Measurements from ENCODE around the gene DOCK7. TPM values are rescaled to one million over a fixed set of nuclear protein-coding genes. Genes with fewer than 3 reads are reported as not detected.

Gene DOCK7
- total and polyA plus RNA-seq, 7 donors, result 3.1 to 12.9 (median 7.0) TPM

DNA sequence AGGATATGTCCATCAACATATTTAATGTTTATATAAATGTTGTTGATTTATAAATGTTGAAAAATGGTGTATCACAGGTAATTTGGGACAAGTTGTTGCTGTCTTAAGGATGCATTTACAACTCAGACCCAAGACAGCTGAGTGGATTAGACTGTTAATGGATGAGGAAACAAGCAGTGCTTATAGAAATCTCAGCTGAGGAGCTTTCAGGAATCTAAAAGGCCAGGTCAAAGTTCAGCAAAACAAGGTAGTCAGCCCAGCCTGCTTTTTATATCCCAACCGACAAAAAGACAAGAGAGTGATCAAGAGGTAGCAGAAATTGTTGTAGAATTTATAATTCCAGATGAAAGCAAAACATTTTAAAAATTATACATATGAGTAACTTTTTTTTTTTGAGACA lies 268.0 kb downstream of the DOCK7 start:
- no peak for DNase-seq
- Histone ChIP-seq H3K4me3 (no peak overlapping the region), H3K36me3 (ENCODE audit: insufficient read depth in 1 of 2, low read depth in 1 of 2) (no peaks in the 10 kb centered on the region), H3K4me1 (no peaks in the 10 kb centered on the region), H3K27ac (no peak overlapping the region), H3K27me3 (ENCODE audit: insufficient read depth in 3 of 3, low read length in 2 of 3) (no peaks in the 10 kb centered on the region), H3K9me3 (no peaks in the 10 kb centered on the region)
- no peak for ATAC-seq
- WGBS, 3 donors, result 85 to 91% (median 91%) methylated on average over 1 of the region's 1 CpG
- intact Hi-C loops (cut with DNase I), result no loop called here
- TF ChIP-seq, protein P1, sequence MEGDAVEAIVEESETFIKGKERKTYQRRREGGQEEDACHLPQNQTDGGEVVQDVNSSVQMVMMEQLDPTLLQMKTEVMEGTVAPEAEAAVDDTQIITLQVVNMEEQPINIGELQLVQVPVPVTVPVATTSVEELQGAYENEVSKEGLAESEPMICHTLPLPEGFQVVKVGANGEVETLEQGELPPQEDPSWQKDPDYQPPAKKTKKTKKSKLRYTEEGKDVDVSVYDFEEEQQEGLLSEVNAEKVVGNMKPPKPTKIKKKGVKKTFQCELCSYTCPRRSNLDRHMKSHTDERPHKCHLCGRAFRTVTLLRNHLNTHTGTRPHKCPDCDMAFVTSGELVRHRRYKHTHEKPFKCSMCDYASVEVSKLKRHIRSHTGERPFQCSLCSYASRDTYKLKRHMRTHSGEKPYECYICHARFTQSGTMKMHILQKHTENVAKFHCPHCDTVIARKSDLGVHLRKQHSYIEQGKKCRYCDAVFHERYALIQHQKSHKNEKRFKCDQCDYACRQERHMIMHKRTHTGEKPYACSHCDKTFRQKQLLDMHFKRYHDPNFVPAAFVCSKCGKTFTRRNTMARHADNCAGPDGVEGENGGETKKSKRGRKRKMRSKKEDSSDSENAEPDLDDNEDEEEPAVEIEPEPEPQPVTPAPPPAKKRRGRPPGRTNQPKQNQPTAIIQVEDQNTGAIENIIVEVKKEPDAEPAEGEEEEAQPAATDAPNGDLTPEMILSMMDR (IDR thresholded peaks at IDR 0.05), result no peak

DNA sequence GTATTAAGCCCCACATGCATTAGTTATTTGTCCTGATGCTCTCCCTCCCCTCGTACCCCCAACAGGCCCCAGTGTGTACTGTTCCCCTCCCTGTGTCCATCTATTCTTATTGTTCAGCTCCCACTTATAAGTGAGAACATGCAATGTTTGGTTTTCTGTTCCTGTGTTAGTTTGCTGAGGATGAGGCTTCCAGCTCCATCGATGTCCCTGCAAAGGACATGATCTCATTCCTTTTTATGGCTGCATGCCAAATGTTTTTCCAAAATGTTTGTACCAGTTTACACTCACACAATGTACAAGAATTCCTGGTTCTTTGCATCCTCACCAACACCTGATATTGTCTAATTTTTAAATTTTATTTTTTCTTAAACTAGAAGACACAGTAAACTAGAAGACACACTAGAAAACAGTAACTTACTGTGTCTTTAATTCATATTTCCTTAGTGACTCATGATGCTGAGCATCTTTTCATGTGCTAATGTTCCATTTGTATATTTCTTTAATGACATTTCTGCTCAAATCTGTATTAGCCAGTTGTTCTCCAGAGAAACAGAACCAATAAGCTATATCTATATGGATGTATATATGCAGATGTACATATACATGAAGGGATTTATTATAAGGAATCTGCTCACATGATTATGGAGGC lies 270.7 kb downstream of the DOCK7 start:
- intact Hi-C loops (cut with DNase I), result no loop called here
- Histone ChIP-seq H3K9me3 (no peaks in the 10 kb centered on the region), H3K4me1 (no peaks in the 10 kb centered on the region), H3K4me3 (no peak overlapping the region), H3K36me3 (ENCODE audit: insufficient read depth in 1 of 2, low read depth in 1 of 2) (no peaks in the 10 kb centered on the region), H3K27me3 (ENCODE audit: insufficient read depth in 3 of 3, low read length in 2 of 3) (no peaks in the 10 kb centered on the region), H3K27ac (no peak overlapping the region)
- WGBS, 3 donors, result 38 to 43% (median 39%) methylated on average over 2 of the region's 2 CpGs
- no peak for DNase-seq
- no peak for ATAC-seq
- TF ChIP-seq, protein P1 (IDR thresholded peaks at IDR 0.05), result no peak

DNA sequence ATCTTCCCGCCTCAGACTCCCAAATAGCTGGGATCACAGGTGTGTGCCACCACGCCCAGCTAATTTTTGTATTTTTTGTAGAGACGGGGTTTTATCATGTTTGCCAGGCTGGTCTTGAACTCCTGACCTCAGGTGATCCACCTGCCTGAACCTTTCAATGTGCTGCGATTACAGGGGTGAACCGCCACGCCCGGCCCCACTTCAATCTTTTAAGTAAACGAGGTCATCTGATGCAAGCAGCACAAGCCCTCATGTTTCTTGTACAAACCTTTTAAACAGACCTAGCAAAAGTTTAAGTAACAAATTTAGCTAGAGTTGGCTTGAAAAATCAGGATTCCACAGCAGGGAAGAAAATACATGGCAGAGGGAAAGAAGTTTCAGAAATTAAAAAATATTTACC lies 272.5 kb downstream of the DOCK7 start:
- WGBS, 3 donors, result 90 to 92% (median 91%) methylated on average over 8 of the region's 8 CpGs
- H3K4me1 ChIP-seq, result no peaks in the 10 kb centered on the region

DNA sequence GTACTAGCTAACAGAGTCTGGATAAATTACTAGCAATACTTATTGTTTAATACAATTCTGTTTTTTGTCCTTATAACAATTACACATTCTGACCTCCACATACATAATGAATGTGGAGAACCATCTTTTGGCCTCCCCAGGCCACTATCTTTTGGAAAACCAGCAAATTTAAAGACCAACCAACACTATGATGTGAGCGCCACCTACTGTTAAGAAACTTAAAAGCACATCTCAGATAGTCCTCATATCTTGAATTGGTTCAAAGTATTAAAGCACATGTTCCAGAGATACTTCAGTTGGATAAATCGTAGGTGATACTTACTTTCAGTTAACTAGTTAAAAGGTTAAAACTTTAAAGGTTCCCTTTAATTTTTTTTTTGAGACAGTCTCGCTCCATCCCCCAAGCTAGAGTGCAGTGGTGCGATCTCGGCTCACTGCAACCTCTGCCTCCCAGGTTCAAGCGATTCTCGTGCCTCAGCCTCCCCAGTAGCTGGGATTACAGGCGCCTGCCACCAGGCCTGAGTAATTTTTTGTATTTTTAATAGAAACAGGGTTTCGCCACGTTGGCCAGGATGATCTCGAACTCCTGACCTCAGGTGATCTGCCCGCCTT lies 280.7 kb downstream of the DOCK7 start:
- DNase-seq, result no peak
- no peak overlapping the region for H3K4me3 ChIP-seq
- 66 to 75% (median 73%) methylated on average over 12 of the region's 12 CpGs for WGBS, 3 donors
- no peaks in the 10 kb centered on the region for H3K36me3 ChIP-seq (ENCODE audit: insufficient read depth in 1 of 2, low read depth in 1 of 2)
- no peaks in the 10 kb centered on the region for H3K9me3 ChIP-seq
- H3K27me3 ChIP-seq (ENCODE audit: insufficient read depth in 3 of 3, low read length in 2 of 3), result no peaks in the 10 kb centered on the region
- ATAC-seq, result no peak
- no peaks in the 10 kb centered on the region for H3K4me1 ChIP-seq
- H3K27ac ChIP-seq, result no peak overlapping the region
- TF ChIP-seq, protein P1 (IDR thresholded peaks at IDR 0.05), result peak; percentile 77
- intact Hi-C loops (cut with DNase I), result loop anchor here (1.0 to 5.0 kb wide), 2 partner anchors 230 to 232 kb away; no protein-coding TSS in a partner anchor

More for the DNA sequence above, 272.5 kb downstream of the DOCK7 start:
- TF ChIP-seq, protein P1 (IDR thresholded peaks at IDR 0.05), result no peak
- intact Hi-C loops (cut with DNase I), result no loop called here
- no peak for ATAC-seq
- Histone ChIP-seq H3K4me3 (no peak overlapping the region), H3K36me3 (ENCODE audit: insufficient read depth in 1 of 2, low read depth in 1 of 2) (no peaks in the 10 kb centered on the region), H3K27ac (no peak overlapping the region), H3K9me3 (no peaks in the 10 kb centered on the region), H3K27me3 (ENCODE audit: insufficient read depth in 3 of 3, low read length in 2 of 3) (no peaks in the 10 kb centered on the region)
- no peak for DNase-seq
